SK-N-SH treated with all-trans-retinoic acid at 6 μM for 48 hours (cell line): ENCODE results near the gene COL25A1.

ENCODE experiments used
- ARNTL ChIP-seq: fragments of 450-650 bp; formaldehyde crosslinking; IDR thresholded peaks from 2 replicates; pipeline ENCODE4 v1.5.0; 2020; ENCODE audit warnings: low read depth, mild to moderate bottlenecking, moderate library complexity, borderline replicate concordance
- CREB5 ChIP-seq: fragments of 250-450 bp; sonication (Bioruptor Pico); IDR thresholded peaks from 2 replicates; pipeline ENCODE4 v1.5.1; 2020; ENCODE audit warnings: low read depth, mild to moderate bottlenecking, moderate library complexity
- ESRRG ChIP-seq: fragments of 250-450 bp; sonication (Bioruptor Pico); IDR thresholded peaks from 2 replicates; pipeline ENCODE4 v1.6.1; 2021; ENCODE audit warnings: mild to moderate bottlenecking
- PATZ1 ChIP-seq: fragments of 250-450 bp; sonication (Bioruptor Pico); IDR thresholded peaks from 2 replicates; pipeline ENCODE4 v1.8.0; 2020; ENCODE audit warnings: mild to moderate bottlenecking, moderate library complexity, borderline replicate concordance
- POU6F1 ChIP-seq: fragments of 250-450 bp; sonication (Bioruptor Pico); IDR thresholded peaks from 2 replicates; pipeline ENCODE4 v1.8.0; 2021; ENCODE audit warnings: low read depth, mild to moderate bottlenecking, moderate library complexity, borderline replicate concordance
- PPARA ChIP-seq: fragments of 250-450 bp; sonication (Bioruptor Pico); IDR thresholded peaks from 2 replicates; pipeline ENCODE4 v1.5.0; 2020; ENCODE audit warnings: mild to moderate bottlenecking, borderline replicate concordance
- RARB ChIP-seq: fragments of 250-450 bp; sonication (Bioruptor Pico); IDR thresholded peaks from 2 replicates; pipeline ENCODE4 v1.8.0; 2021; ENCODE audit warnings: mild to moderate bottlenecking, moderate library complexity
- SNAI2 ChIP-seq: fragments of 250-450 bp; sonication (Bioruptor Pico); IDR thresholded peaks from 2 replicates; pipeline ENCODE4 v1.5.0; 2020; ENCODE audit warnings: mild to moderate bottlenecking, moderate library complexity
- ZC3H10 ChIP-seq: fragments of 250-450 bp; sonication (Bioruptor Pico); IDR thresholded peaks from 2 replicates; pipeline ENCODE4 v1.5.1; 2021; ENCODE audit warnings: mild to moderate bottlenecking, moderate library complexity
- ZFP3 ChIP-seq: fragments of 250-450 bp; sonication (Bioruptor Pico); IDR thresholded peaks from 2 replicates; pipeline ENCODE4 v1.5.0; 2020; ENCODE audit warnings: mild to moderate bottlenecking, moderate library complexity
- ZNF70 ChIP-seq: fragments of 450-650 bp; formaldehyde crosslinking; IDR thresholded peaks from 2 replicates; pipeline ENCODE4 v1.5.0; 2020; ENCODE audit warnings: mild to moderate bottlenecking, moderate library complexity

DNA sequence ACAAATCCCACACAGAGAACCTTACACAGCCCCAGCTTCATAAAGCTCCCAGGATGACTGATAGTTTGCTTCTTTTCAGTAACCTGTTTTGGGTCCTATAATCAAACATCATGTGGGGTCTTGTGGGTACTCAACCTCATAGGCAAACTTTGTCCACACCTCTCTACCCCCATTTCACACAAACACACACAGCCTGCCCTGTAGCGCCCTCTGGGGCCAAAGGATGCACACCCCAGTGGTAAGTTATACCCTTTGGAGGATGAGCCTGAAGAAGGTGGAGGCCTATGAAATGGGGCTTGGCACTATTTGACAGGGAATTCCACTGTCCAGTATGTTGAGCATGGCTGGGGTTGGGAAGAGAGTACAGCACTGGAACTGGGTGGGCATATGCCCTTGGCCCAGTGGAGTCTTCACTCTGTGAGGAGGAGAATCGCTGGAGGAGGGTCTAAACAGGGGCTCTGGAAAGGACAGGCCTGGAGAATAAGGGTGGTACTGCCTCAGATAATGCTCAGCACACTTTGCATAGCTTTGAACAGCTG, 30.5 kb upstream of the COL25A1 start:
- no peak for TF ChIP-seq CREB5
- TF ChIP-seq RARB = no peak
- no peak for TF ChIP-seq SNAI2 (CRISPR knock-in tag)
- no peak for TF ChIP-seq ARNTL (CRISPR knock-in tag)
- no peak for TF ChIP-seq ESRRG (CRISPR knock-in tag)
- no peak for TF ChIP-seq ZNF70 (CRISPR knock-in tag)
- TF ChIP-seq ZC3H10 = no peak
- TF ChIP-seq PATZ1 (CRISPR knock-in tag) = no peak
- TF ChIP-seq ZFP3 (CRISPR knock-in tag) = no peak
- TF ChIP-seq POU6F1 (CRISPR knock-in tag) = no peak
- no peak for TF ChIP-seq PPARA (CRISPR knock-in tag)
